OCI-LY1 (cell line): ENCODE measurements around the gene BPIFB2.

Experiments
- CTCF ChIP-seq: fragments of 200-600 bp; sonication (generic), shearing (Covaris generic); IDR thresholded peaks from 2 replicates; pipeline ENCODE4 v1.5.1; 2017; ENCODE audit warnings: mild to moderate bottlenecking, antibody characterized with exemption, low read length, moderate library complexity, mixed read lengths
- EZH2 ChIP-seq: fragments of 200-600 bp; sonication (generic), shearing (Covaris generic); IDR thresholded peaks from 2 replicates; pipeline ENCODE4 v1.8.0; 2017; ENCODE audit warnings: borderline replicate concordance, mixed run types, mild to moderate bottlenecking, antibody characterized with exemption, low read length, moderate library complexity, mixed read lengths

- TF ChIP-seq EZH2 (no peak), CTCF (no peak)
These were observed 17.1 kb upstream of the BPIFB2 start for GRCh38 chr20:32990426-32990825.
